ENCODE results near the gene IQCE.

- TF ChIP-seq EZH2 (IDR thresholded peaks at IDR 0.05; ENCODE audit: insufficient read depth, poor library complexity, severe bottlenecking) (no peak), EZH2phosphoT487 (IDR thresholded peaks at IDR 0.05; ENCODE audit: insufficient read depth, low read depth) (no peak)
Measured at GRCh38 chr7:2566348-2566889, 7.6 kb downstream of the IQCE start.

Data from GM23248 (cell line).